Activated CD8-positive, alpha-beta memory T cell treated with anti-CD3 and anti-CD28 coated beads, Interleukin-2, amount 50 U/mL, for 4 hours (primary cell): ENCODE measurements around the gene ZMYND11.
"Not testable (repeated sequence)": the region's sequence is repeated elsewhere in the genome, so short reads cannot be mapped to it uniquely, and the experiment has no call there.

ENCODE experiments used
- DNase-seq: peaks from one replicate; pipeline ENCODE4 v3.0.0-alpha.2; 2020

Gene ZMYND11

GRCh38 chr10:134247-135131 is 766 bp upstream of the ZMYND11 start:
- peak; percentile 44 for DNase-seq

GRCh38 chr10:135601-136464 is 578 bp downstream of the ZMYND11 start:
- peak; percentile 69 for DNase-seq

- no peak for DNase-seq
These were observed 1.2 kb downstream of the ZMYND11 start for GRCh38 chr10:136465-136762.

- peak; percentile 48 for DNase-seq
These were observed 1.8 kb downstream of the ZMYND11 start for GRCh38 chr10:137031-137430.

GRCh38 chr10:137606-138005 is 2.4 kb downstream of the ZMYND11 start:
- no peak for DNase-seq

GRCh38 chr10:142371-142770 is 7.1 kb downstream of the ZMYND11 start:
- no peak for DNase-seq

- no peak for DNase-seq
These were observed 17.7 kb downstream of the ZMYND11 start for GRCh38 chr10:152915-153314.

GRCh38 chr10:154348-154747 is 19.1 kb downstream of the ZMYND11 start:
- no peak for DNase-seq

- DNase-seq = no peak
These were observed 32.1 kb downstream of the ZMYND11 start for GRCh38 chr10:167383-167782.

GRCh38 chr10:173741-174140 is 38.5 kb downstream of the ZMYND11 start:
- DNase-seq = no peak

GRCh38 chr10:176677-177076 is 41.4 kb downstream of the ZMYND11 start:
- DNase-seq = no peak

GRCh38 chr10:178208-178607 is 43.0 kb downstream of the ZMYND11 start:
- no peak for DNase-seq

- DNase-seq = no peak
These were observed 43.5 kb downstream of the ZMYND11 start for GRCh38 chr10:178723-179122.

GRCh38 chr10:182441-183201 is 47.4 kb downstream of the ZMYND11 start:
- DNase-seq = no peak

- DNase-seq = no peak
These were observed 48.9 kb downstream of the ZMYND11 start for GRCh38 chr10:184174-184573.

- no peak for DNase-seq
These were observed 49.7 kb downstream of the ZMYND11 start for GRCh38 chr10:184911-185310.

- DNase-seq = not testable (repeated sequence)
These were observed 50.3 kb downstream of the ZMYND11 start for GRCh38 chr10:185571-185970.

GRCh38 chr10:186911-187310 is 51.7 kb downstream of the ZMYND11 start:
- no peak for DNase-seq

GRCh38 chr10:188546-188945 is 53.3 kb downstream of the ZMYND11 start:
- no peak for DNase-seq

- DNase-seq = no peak
These were observed 55.0 kb downstream of the ZMYND11 start for GRCh38 chr10:190216-190615.

GRCh38 chr10:191703-192518 is 56.7 kb downstream of the ZMYND11 start:
- DNase-seq = no peak

- no peak for DNase-seq
These were observed 59.0 kb downstream of the ZMYND11 start for GRCh38 chr10:194281-194680.
